SU-DHL-6 (cell line): ENCODE measurements around the gene BARD1.

Experiments
- H2AFZ ChIP-seq: fragments of 200-600 bp; sonication (generic); 2 replicates; pipeline ENCODE4 v1.6.1; 2014; ENCODE audit warnings: low read depth, mild to moderate bottlenecking, moderate library complexity, mixed read lengths, antibody characterized with exemption, low read length; ENCODE audit not compliant: severe bottlenecking
- H3F3A ChIP-seq: fragments of 200-600 bp; shearing (Covaris generic); 2 replicates; pipeline ENCODE4 v1.6.0; 2016; ENCODE audit warnings: antibody characterized with exemption, mild to moderate bottlenecking; ENCODE audit not compliant: insufficient read depth
- H3K27ac ChIP-seq: fragments of 200-600 bp; sonication (generic); 2 replicates; pipeline ENCODE4 v1.5.1; 2016; ENCODE audit warnings: low read depth, mild to moderate bottlenecking, low read length, moderate library complexity, mixed read lengths
- H3K27me3 ChIP-seq: fragments of 200-600 bp; sonication (generic), shearing (Covaris generic); 2 replicates; pipeline ENCODE4 v1.6.0; 2014; ENCODE audit warnings: mild to moderate bottlenecking, low read length
- H3K36me3 ChIP-seq: fragments of 200-600 bp; sonication (generic); 2 replicates; pipeline ENCODE4 v1.6.1; 2014; ENCODE audit warnings: mild to moderate bottlenecking, low read length, mixed read lengths
- H3K4me2 ChIP-seq: fragments of 300-600, 200-600 bp; shearing (Covaris generic), sonication (generic); 2 replicates; pipeline ENCODE4 v1.6.0; 2014; ENCODE audit warnings: low read length, low read depth, mild to moderate bottlenecking; ENCODE audit not compliant: poor library complexity, severe bottlenecking
- H3K4me3 ChIP-seq: fragments of 200-600 bp; sonication (generic); 2 replicates; pipeline ENCODE4 v1.5.1; 2014; ENCODE audit warnings: antibody characterized with exemption, low read length, mild to moderate bottlenecking, mixed read lengths; ENCODE audit not compliant: insufficient read depth, poor library complexity, severe bottlenecking
- H3K79me2 ChIP-seq: fragments of 200-600 bp; sonication (generic); 2 replicates; pipeline ENCODE4 v1.6.1; 2014; ENCODE audit warnings: mild to moderate bottlenecking, low read length, moderate library complexity; ENCODE audit not compliant: insufficient read depth
- H3K9ac ChIP-seq: fragments of 200-600 bp; sonication (generic); 2 replicates; pipeline ENCODE4 v1.7.0; 2014; ENCODE audit warnings: mild to moderate bottlenecking, low read length
- H3K9me2 ChIP-seq: fragments of 200-600 bp; sonication (generic); replicated peaks from 2 replicates; pipeline ENCODE4 v1.6.1; 2014; ENCODE audit warnings: low read length; ENCODE audit not compliant: insufficient read depth
- H3K9me3 ChIP-seq: fragments of 200-600 bp; sonication (generic); 2 replicates; pipeline ENCODE4 v1.6.1; 2014; ENCODE audit warnings: low read length, mixed read lengths; ENCODE audit not compliant: insufficient read depth
- H4K20me1 ChIP-seq: fragments of 200-600 bp; sonication (generic); 2 replicates; pipeline ENCODE4 v1.6.1; 2014; ENCODE audit warnings: low read depth, mild to moderate bottlenecking, antibody characterized with exemption, low read length, moderate library complexity, mixed read lengths
- EZH2phosphoT487 ChIP-seq: fragments of 200-600 bp; sonication (generic), shearing (Covaris generic); conservative IDR thresholded peaks from 2 replicates; pipeline ENCODE4 v1.6.1; 2018; ENCODE audit warnings: mild to moderate bottlenecking, antibody characterized with exemption, low read length, moderate library complexity, mixed read lengths
- TF ChIP-seq, protein P1 (sequence below): fragments of 200-600 bp; sonication (generic); IDR thresholded peaks from one replicate; pipeline ENCODE4 v1.5.1; 2017; ENCODE audit warnings: antibody characterized with exemption, mild to moderate bottlenecking, low read length, moderate library complexity; ENCODE audit not compliant: insufficient read depth, poor library complexity, severe bottlenecking

The BARD1 gene

DNA sequence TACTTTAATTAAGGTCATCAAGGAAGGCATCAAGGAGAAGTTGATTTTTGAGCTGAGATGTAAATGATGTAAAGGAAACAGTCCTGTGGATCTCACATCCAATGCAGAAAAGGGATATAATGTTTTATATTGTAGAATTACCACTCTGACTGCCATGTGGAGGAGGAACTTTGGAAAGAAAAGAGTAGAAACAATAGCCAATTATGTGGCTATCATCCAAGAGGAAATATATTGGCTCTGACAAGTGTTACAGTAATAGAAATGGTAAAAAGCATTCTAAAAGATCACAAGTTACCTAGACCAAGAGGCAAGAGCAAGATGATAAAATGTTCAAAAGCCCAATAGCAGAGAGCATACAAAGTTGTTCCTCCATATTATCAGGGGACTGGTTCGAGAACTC, 26.8 kb downstream of the BARD1 start:
- Histone ChIP-seq H3K4me3 (no peak overlapping the region), H3K79me2 (peaks cover 77% of the 10 kb centered on the region), H3K9ac (no peak overlapping the region), H3K4me2 (no peak overlapping the region), H3K27me3 (no peaks in the 10 kb centered on the region), H3K27ac (no peak overlapping the region), H3F3A (no peaks in the 10 kb centered on the region), H2AFZ (no peak overlapping the region), H3K36me3 (peaks cover 71% of the 10 kb centered on the region), H3K9me2 (no peaks in the 10 kb centered on the region), H3K9me3 (no peaks in the 10 kb centered on the region), H4K20me1 (peaks cover 35% of the 10 kb centered on the region)
- TF ChIP-seq, protein P1, sequence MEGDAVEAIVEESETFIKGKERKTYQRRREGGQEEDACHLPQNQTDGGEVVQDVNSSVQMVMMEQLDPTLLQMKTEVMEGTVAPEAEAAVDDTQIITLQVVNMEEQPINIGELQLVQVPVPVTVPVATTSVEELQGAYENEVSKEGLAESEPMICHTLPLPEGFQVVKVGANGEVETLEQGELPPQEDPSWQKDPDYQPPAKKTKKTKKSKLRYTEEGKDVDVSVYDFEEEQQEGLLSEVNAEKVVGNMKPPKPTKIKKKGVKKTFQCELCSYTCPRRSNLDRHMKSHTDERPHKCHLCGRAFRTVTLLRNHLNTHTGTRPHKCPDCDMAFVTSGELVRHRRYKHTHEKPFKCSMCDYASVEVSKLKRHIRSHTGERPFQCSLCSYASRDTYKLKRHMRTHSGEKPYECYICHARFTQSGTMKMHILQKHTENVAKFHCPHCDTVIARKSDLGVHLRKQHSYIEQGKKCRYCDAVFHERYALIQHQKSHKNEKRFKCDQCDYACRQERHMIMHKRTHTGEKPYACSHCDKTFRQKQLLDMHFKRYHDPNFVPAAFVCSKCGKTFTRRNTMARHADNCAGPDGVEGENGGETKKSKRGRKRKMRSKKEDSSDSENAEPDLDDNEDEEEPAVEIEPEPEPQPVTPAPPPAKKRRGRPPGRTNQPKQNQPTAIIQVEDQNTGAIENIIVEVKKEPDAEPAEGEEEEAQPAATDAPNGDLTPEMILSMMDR, result no peak
- no peak for TF ChIP-seq EZH2phosphoT487

DNA sequence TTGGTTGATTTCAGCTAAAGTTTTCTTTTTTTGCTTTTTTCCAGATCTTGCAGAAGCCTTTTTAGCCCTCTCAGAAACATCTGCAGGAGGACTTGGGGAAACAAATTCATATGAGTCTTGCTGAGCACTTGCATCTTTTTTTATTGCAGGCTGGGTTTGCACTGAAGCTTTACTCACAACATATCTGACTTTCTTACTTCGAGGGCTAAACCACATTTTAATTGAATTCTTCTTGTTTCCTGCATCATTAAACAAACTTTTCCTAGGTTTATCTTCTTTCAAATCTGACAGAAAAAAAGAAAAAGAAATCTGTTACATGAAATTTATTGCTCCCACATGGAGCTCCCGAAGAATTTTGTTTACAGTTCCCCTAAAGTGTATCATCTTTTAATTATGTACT, 28.3 kb downstream of the BARD1 start:
- peaks cover 66% of the 10 kb centered on the region for H3K36me3 ChIP-seq
- no peaks in the 10 kb centered on the region for H3F3A ChIP-seq
- H3K27me3 ChIP-seq, result no peaks in the 10 kb centered on the region
- no peaks in the 10 kb centered on the region for H3K9me2 ChIP-seq
- no peak overlapping the region for H3K4me2 ChIP-seq
- TF ChIP-seq, protein P1, result no peak
- TF ChIP-seq EZH2phosphoT487, result no peak
- peaks cover 31% of the 10 kb centered on the region for H4K20me1 ChIP-seq
- peaks cover 77% of the 10 kb centered on the region for H3K79me2 ChIP-seq
- no peaks in the 10 kb centered on the region for H3K9me3 ChIP-seq
- H2AFZ ChIP-seq, result no peak overlapping the region
- no peak overlapping the region for H3K27ac ChIP-seq
- H3K9ac ChIP-seq, result no peak overlapping the region
- H3K4me3 ChIP-seq, result no peak overlapping the region

DNA sequence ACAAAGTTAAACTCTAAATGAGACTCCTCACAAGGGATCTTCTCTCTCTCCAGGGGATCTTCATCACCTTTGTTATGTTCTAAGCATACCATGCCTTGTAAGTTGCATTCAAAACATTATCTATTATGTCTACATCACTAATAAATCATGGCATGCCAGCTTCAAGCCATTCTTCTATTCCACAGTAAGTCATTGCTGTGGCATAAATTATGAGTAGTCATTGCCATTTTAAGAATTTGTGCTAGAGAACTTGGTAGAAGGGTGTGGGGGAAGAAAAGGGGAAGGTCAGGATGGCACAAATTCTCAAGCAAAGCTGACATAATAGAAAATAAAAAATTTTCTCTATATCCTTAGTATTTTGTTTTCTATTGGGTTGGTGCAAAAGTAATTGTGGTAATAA, 33.5 kb downstream of the BARD1 start:
- Histone ChIP-seq H3K79me2 (peaks cover 61% of the 10 kb centered on the region), H3K9me3 (no peaks in the 10 kb centered on the region), H3K9ac (no peak overlapping the region), H4K20me1 (peaks cover 19% of the 10 kb centered on the region), H3K27ac (no peak overlapping the region), H3K4me2 (no peak overlapping the region), H3F3A (0 out of 2 replicates have a peak, but pooled peaks cover 6% of the 10 kb centered on the region), H3K36me3 (peaks cover 44% of the 10 kb centered on the region), H2AFZ (no peak overlapping the region), H3K4me3 (no peak overlapping the region), H3K9me2 (no peaks in the 10 kb centered on the region), H3K27me3 (no peaks in the 10 kb centered on the region)
- no peak for TF ChIP-seq EZH2phosphoT487
- TF ChIP-seq, protein P1, result no peak
